Spleen (tissue), 7 donors: ENCODE data around the gene SETBP1.

Source experiments
- POLR2A ChIP-seq, 3 donors: fragments of 450-650 bp; IDR thresholded peaks; one replicate each; pipeline ENCODE4 v1.5.1; 2017; ENCODE audit warnings: antibody characterized with exemption in 3 of 3, mild to moderate bottlenecking in 1 of 3
- TF ChIP-seq, protein P1 (sequence below), 11 experiments: fragments of 200-600 bp in 7 of 11; fragments of 450-650 bp in 4 of 11; sonication (generic) in 4 of 11; IDR thresholded peaks in 8 of 11; conservative IDR thresholded peaks in 3 of 11; 1 replicate in 7 of 11; 2 replicates in 4 of 11; pipeline versions ENCODE4 v1.4.0 to v1.8.0; 2016 to 2021; ENCODE audit warnings: antibody characterized with exemption in 11 of 11, inconsistent platforms in 4 of 11, mild to moderate bottlenecking in 1 of 11
- donor health status: DM: no; HTN: no; CAD: no; lungs with moderate emphysema.
- donor health status: DM: no; HTN: no; CAD: no.
- donor health status: DM: no; HTN: no; CAD: no.

GRCh38 chr18:44838971-44839666, 158.4 kb downstream of the SETBP1 start:
- TF ChIP-seq, protein P1, sequence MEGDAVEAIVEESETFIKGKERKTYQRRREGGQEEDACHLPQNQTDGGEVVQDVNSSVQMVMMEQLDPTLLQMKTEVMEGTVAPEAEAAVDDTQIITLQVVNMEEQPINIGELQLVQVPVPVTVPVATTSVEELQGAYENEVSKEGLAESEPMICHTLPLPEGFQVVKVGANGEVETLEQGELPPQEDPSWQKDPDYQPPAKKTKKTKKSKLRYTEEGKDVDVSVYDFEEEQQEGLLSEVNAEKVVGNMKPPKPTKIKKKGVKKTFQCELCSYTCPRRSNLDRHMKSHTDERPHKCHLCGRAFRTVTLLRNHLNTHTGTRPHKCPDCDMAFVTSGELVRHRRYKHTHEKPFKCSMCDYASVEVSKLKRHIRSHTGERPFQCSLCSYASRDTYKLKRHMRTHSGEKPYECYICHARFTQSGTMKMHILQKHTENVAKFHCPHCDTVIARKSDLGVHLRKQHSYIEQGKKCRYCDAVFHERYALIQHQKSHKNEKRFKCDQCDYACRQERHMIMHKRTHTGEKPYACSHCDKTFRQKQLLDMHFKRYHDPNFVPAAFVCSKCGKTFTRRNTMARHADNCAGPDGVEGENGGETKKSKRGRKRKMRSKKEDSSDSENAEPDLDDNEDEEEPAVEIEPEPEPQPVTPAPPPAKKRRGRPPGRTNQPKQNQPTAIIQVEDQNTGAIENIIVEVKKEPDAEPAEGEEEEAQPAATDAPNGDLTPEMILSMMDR (IDR thresholded peaks at IDR 0.05 in 8 of 11, conservative IDR thresholded peaks at IDR 0.05 in 3 of 11), result no peak
- TF ChIP-seq POLR2A (IDR thresholded peaks at IDR 0.05), result no peak
